ENCODE results near the gene OGN. TPM values are rescaled to one million over a fixed set of nuclear protein-coding genes. Genes with fewer than 3 reads are reported as not detected.

OGN gene, protein sequence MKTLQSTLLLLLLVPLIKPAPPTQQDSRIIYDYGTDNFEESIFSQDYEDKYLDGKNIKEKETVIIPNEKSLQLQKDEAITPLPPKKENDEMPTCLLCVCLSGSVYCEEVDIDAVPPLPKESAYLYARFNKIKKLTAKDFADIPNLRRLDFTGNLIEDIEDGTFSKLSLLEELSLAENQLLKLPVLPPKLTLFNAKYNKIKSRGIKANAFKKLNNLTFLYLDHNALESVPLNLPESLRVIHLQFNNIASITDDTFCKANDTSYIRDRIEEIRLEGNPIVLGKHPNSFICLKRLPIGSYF
- 10 to 100 TPM in 1 of 3 donors, 1 to 10 TPM in 2; 2.1 to 28.3 (median 6.6) TPM for total RNA-seq
- long read RNA-seq, donor 1, transcript OGN-202 (7 exons, 2,743 nt) = major isoform, 6 of 19 reads
- long read RNA-seq, donor 1, partial matches to known transcripts = 12 of 19 reads
- long read RNA-seq, donor 1, other reads (novel, unspliced or antisense) = 1 of 19 reads
- long read RNA-seq, donor 2, partial matches to known transcripts = 1 of 1 reads
- long read RNA-seq, donor 2, other reads (novel, unspliced or antisense) = 0 of 1 reads

DNA sequence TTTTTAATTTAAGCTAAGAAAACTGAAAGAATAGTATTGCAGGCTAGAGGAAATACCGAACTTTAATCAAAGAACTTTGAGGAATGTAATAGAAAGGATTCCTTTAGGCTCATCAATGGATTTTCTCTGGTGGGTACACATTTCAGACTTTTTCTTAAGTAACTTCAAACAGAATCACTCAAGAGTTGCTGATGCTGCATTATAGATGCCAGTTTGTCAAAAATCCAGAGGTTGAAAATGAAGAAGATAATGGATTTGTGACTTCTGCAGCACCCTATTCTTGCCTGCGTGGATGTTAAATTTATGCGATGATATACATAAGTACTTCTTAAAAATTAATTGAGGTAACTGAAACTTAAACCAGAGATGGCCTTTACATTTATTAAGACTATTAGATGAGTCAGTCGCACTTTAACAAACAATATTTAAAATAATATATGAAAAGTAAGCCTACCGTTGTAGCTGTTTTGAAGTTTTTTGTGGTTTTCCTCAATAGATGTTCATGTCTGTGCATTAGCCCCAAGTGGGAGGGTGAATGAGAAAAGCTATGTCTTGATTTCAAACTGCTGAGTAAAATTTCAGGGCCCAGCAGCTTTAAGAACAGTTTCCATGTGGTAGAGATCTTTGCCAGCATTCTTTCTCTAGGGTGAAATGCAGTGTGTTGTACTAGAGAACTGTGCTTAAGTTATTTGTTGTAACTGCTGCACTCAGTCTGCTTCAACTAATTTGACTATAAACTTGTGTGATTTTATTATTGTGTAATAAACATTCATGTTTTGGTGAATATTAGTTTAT is at the start of gene OGN:
Gene OGN (minus strand): TSS at position 537 of the 795 bp plus-strand sequence. CDS start 1,171 bp downstream, outside the sequence.
- TF ChIP-seq, protein P1, sequence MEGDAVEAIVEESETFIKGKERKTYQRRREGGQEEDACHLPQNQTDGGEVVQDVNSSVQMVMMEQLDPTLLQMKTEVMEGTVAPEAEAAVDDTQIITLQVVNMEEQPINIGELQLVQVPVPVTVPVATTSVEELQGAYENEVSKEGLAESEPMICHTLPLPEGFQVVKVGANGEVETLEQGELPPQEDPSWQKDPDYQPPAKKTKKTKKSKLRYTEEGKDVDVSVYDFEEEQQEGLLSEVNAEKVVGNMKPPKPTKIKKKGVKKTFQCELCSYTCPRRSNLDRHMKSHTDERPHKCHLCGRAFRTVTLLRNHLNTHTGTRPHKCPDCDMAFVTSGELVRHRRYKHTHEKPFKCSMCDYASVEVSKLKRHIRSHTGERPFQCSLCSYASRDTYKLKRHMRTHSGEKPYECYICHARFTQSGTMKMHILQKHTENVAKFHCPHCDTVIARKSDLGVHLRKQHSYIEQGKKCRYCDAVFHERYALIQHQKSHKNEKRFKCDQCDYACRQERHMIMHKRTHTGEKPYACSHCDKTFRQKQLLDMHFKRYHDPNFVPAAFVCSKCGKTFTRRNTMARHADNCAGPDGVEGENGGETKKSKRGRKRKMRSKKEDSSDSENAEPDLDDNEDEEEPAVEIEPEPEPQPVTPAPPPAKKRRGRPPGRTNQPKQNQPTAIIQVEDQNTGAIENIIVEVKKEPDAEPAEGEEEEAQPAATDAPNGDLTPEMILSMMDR (IDR thresholded peaks at IDR 0.05) = no peak
- ATAC-seq (no peak), DNase-seq (no peak)
- Histone ChIP-seq H3K4me3 (no peak within 1 kb of the TSS), H3K36me3 (ENCODE audit: low read depth) (no peaks in the 10 kb centered on the region), H3K4me1 (ENCODE audit: low read depth) (no peaks in the 10 kb centered on the region), H3K9me3 (no peaks in the 10 kb centered on the region)
- intact Hi-C loops (cut with DNase I, micrococcal nuclease) = no loop called here

DNA sequence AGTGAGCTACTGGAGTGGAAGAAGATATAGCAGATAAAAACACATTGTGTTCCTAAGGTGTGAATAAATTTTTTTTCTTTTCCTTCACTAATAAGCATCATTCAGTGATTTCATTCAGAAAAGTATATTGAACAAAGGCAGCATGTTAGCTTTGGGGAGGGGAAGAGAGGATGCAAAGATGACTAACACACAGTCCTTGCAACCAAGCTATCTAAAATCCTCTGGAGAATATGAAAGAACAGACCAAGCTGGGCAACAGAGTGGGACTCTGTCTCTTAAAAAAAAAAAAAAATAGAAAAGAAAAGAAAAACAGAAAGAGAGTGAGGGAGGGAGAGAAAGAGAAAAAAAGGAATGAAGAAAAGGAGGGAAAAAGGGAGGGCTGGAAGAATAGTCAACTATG is 42.2 kb upstream of the OGN start:
- Histone ChIP-seq H3K4me3 (no peak overlapping the region), H3K4me1 (ENCODE audit: low read depth) (no peaks in the 10 kb centered on the region), H3K36me3 (ENCODE audit: low read depth) (no peaks in the 10 kb centered on the region), H3K9me3 (no peaks in the 10 kb centered on the region)
- no peak for ATAC-seq
- intact Hi-C loops (cut with DNase I, micrococcal nuclease) = no loop called here
- TF ChIP-seq, protein P1 (IDR thresholded peaks at IDR 0.05) = no peak
- DNase-seq = no peak

DNA sequence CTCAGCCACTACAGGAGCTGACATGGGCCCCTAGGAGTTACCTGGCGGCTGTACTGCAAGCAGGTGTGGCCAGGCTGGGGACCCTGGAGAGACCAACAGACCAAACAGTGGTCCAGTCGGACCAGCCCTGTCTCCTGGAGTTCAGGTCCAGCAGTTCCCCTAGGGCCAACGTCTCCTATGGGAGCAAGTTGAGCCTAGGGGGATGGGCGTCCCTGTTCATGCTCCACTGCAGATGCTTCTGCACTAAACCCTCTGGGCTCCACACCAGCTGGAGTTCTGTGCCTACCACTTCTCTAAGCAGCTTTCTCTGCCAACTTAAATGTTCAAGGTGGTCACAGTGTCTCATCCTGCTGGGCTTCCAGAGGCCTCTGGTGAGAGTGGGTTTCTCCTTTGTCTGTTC is 40.5 kb upstream of the OGN start:
- TF ChIP-seq, protein P1 (IDR thresholded peaks at IDR 0.05) = no peak
- ATAC-seq = no peak
- H3K36me3 ChIP-seq (ENCODE audit: low read depth) = no peaks in the 10 kb centered on the region
- no peak for DNase-seq
- H3K9me3 ChIP-seq = no peaks in the 10 kb centered on the region
- intact Hi-C loops (cut with DNase I, micrococcal nuclease) = no loop called here
- H3K4me3 ChIP-seq = no peak overlapping the region
- H3K4me1 ChIP-seq (ENCODE audit: low read depth) = no peaks in the 10 kb centered on the region

DNA sequence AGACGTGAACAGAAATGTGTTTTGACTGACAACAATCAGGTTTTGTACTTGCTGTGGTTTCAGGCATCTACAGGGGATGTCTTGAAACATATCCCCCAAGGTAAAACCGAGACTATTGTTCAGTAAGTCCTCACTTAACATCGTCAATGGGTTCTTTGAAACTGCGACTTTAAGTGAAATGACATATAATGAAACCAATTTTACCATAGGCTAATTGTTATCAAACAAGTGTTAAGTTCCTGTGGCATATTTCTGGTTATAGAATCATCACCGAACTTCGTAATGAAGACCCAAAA is 36.3 kb upstream of the OGN start:
- DNase-seq (no peak), ATAC-seq (no peak)
- no peaks in the 10 kb centered on the region for H3K36me3 ChIP-seq (ENCODE audit: low read depth)
- intact Hi-C loops (cut with DNase I, micrococcal nuclease) = no loop called here
- H3K4me3 ChIP-seq = no peak overlapping the region
- no peaks in the 10 kb centered on the region for H3K4me1 ChIP-seq (ENCODE audit: low read depth)
- TF ChIP-seq, protein P1 (IDR thresholded peaks at IDR 0.05) = no peak
- no peaks in the 10 kb centered on the region for H3K9me3 ChIP-seq

DNA sequence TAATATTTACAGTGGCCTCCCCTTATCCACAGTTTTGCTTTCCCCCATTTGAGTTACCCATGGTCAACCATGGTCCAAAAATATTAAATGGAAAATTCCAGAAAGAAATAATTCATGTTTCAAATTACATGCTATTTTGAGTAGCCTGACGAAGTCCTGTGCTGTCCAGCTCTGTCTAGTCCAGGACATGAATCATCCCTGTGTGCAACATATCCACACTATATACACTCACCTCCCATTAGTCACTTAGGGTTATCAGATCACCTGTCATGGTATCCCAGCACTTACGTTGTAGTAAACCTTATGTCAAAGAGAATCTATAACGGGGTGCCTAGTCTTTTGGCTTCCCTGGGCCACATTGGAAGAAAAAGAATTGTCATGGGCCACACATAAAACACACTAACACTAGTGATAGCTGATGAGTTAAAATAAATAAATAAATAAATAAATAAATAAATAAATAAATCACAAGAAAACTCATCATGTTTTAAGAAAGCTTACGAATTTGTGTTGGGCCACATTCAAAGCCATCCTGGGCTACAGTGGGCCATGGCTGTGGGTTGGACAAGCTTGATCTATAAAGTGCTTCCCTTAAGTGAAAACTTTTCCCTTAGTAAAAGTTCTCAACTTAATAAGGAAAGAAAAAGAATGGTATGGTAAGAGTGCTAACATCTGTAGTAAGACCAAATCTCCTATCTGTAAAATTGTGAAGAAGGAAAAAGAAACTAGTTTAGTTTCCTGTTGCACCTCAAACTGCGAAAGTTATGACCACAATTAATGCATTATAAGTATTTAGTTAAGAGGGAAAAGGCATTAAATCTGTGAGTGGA is 35.8 kb upstream of the OGN start:
- Histone ChIP-seq H3K36me3 (ENCODE audit: low read depth) (no peaks in the 10 kb centered on the region), H3K4me3 (no peak overlapping the region), H3K4me1 (ENCODE audit: low read depth) (no peaks in the 10 kb centered on the region), H3K9me3 (no peaks in the 10 kb centered on the region)
- DNase-seq (no peak), ATAC-seq (no peak)
- intact Hi-C loops (cut with DNase I, micrococcal nuclease) = no loop called here
- TF ChIP-seq, protein P1 (IDR thresholded peaks at IDR 0.05) = no peak

Data from mucosa of descending colon (tissue), 3 donors.